HG03066 (cell line): ENCODE data around the gene NCKAP1.
"Not testable (repeated sequence)": the region's sequence is repeated elsewhere in the genome, so short reads cannot be mapped to it uniquely, and the experiment has no call there.

Experiments
- ATAC-seq: cut with Tn5 transposase; IDR thresholded peaks from one replicate; pipeline ENCODE4 v1.9.1; 2021; ENCODE audit warnings: low read depth; ENCODE audit not compliant: unreplicated experiment

The NCKAP1 gene

GRCh38 chr2:182915369-182916326 lies 122.6 kb downstream of the NCKAP1 start:
- no peak for ATAC-seq

GRCh38 chr2:182914852-182915251 lies 123.4 kb downstream of the NCKAP1 start:
- ATAC-seq, result no peak

- ATAC-seq, result no peak
Measured at GRCh38 chr2:182913064-182913463, 125.2 kb downstream of the NCKAP1 start.

GRCh38 chr2:182912518-182912915 lies 125.7 kb downstream of the NCKAP1 start:
- no peak for ATAC-seq

GRCh38 chr2:182911813-182912517 lies 126.3 kb downstream of the NCKAP1 start:
- ATAC-seq, result no peak

- no peak for ATAC-seq
Measured at GRCh38 chr2:182910965-182911364, 127.3 kb downstream of the NCKAP1 start.

GRCh38 chr2:182907081-182907830 lies 131.0 kb downstream of the NCKAP1 start:
- no peak for ATAC-seq

GRCh38 chr2:182906454-182906853 lies 131.8 kb downstream of the NCKAP1 start:
- ATAC-seq, result no peak

- no peak for ATAC-seq
Measured at GRCh38 chr2:182904844-182905243, 133.4 kb downstream of the NCKAP1 start.

- ATAC-seq, result no peak
Measured at GRCh38 chr2:182903566-182903965, 134.7 kb downstream of the NCKAP1 start.

GRCh38 chr2:182901748-182902147 lies 136.5 kb downstream of the NCKAP1 start:
- no peak for ATAC-seq

- no peak for ATAC-seq
Measured at GRCh38 chr2:182898718-182899117, 139.5 kb downstream of the NCKAP1 start.

- ATAC-seq, result no peak
Measured at GRCh38 chr2:182897137-182897536, 141.1 kb downstream of the NCKAP1 start.

GRCh38 chr2:182895798-182896197 lies 142.5 kb downstream of the NCKAP1 start:
- ATAC-seq, result no peak

- ATAC-seq, result no peak
Measured at GRCh38 chr2:182895169-182895568, 143.1 kb downstream of the NCKAP1 start.

- no peak for ATAC-seq
Measured at GRCh38 chr2:182894174-182894573, 144.1 kb downstream of the NCKAP1 start.

- ATAC-seq, result no peak
Measured at GRCh38 chr2:182893666-182894065, 144.6 kb downstream of the NCKAP1 start.

GRCh38 chr2:182893035-182893434 lies 145.2 kb downstream of the NCKAP1 start:
- ATAC-seq, result not testable (repeated sequence)

GRCh38 chr2:182891611-182892010 lies 146.6 kb downstream of the NCKAP1 start:
- no peak for ATAC-seq

- no peak for ATAC-seq
Measured at GRCh38 chr2:182890773-182891378, 147.4 kb downstream of the NCKAP1 start.
